WTC11 (cell line): ENCODE data around the gene ENAH. TPM values are rescaled to one million over a fixed set of nuclear protein-coding genes. Genes with fewer than 3 reads are reported as not detected.

Experiments used
- ATAC-seq: fragments of 200-7000 bp; cut with Tn5 transposase; 2 replicates; pipeline ENCODE4 v1.10.0; 2021; ENCODE audit warnings: mild to moderate bottlenecking, moderate library complexity
- CTCF ChIA-PET: fragments of 300-600 bp; sonication (Branson Sonifier 250); formaldehyde crosslinking; loops from one replicate; lab custom pipeline; 2021; ENCODE audit warnings: antibody characterized with exemption; lab: Charles Lee
- POLR2A ChIA-PET: fragments of 350-600 bp; sonication (Branson Sonifier 250); formaldehyde crosslinking; loops from one replicate; lab custom pipeline; 2021; ENCODE audit warnings: antibody characterized with exemption; lab: Charles Lee
- DNase-seq: peaks from one replicate; pipeline ENCODE4 v3.0.0; 2021; ENCODE audit warnings: low spot score
- H3K27ac Mint-ChIP-seq: 2 replicates; pipeline ENCODE4 v1.8.0; 2021; ENCODE audit warnings: mixed read lengths
- H3K27me3 Mint-ChIP-seq: 2 replicates; pipeline ENCODE4 v1.8.0; 2021; ENCODE audit warnings: low read depth, mild to moderate bottlenecking, moderate library complexity, mixed read lengths
- H3K36me3 Mint-ChIP-seq: 2 replicates; pipeline ENCODE4 v1.8.0; 2021; ENCODE audit warnings: mixed read lengths
- H3K4me1 Mint-ChIP-seq: 2 replicates; pipeline ENCODE4 v1.8.0; 2022; ENCODE audit warnings: mixed read lengths
- H3K4me3 Mint-ChIP-seq: 2 replicates; pipeline ENCODE4 v1.8.0; 2021; ENCODE audit warnings: mild to moderate bottlenecking, moderate library complexity, mixed read lengths
- H3K9me3 Mint-ChIP-seq: 2 replicates; pipeline ENCODE4 v1.8.0; 2021; ENCODE audit warnings: mixed read lengths
- CBFB ChIP-seq: sonication (generic); formaldehyde crosslinking; IDR thresholded peaks from 2 replicates; pipeline ENCODE4 v1.8.1; 2022; ENCODE audit warnings: mild to moderate bottlenecking, low read depth, missing genetic modification reagents
- GTF2I ChIP-seq: fragments of 250-450 bp; sonication (Bioruptor Pico); conservative IDR thresholded peaks from 2 replicates; pipeline ENCODE4 v1.4.0; 2021; ENCODE audit warnings: mild to moderate bottlenecking
- JUN ChIP-seq: sonication (generic); formaldehyde crosslinking; IDR thresholded peaks from 2 replicates; pipeline ENCODE4 v1.8.0; 2023; ENCODE audit warnings: mild to moderate bottlenecking, missing genetic modification reagents
- KAT7 ChIP-seq: sonication (generic); formaldehyde crosslinking; IDR thresholded peaks from 2 replicates; pipeline ENCODE4 v1.8.1; 2023; ENCODE audit warnings: missing genetic modification reagents, mild to moderate bottlenecking, borderline replicate concordance
- NFATC4 ChIP-seq: fragments of 250-450 bp; sonication (Bioruptor Pico); IDR thresholded peaks from 2 replicates; pipeline ENCODE4 v1.9.0; 2021; ENCODE audit warnings: mild to moderate bottlenecking
- NFE2L1 ChIP-seq: sonication (generic); formaldehyde crosslinking; IDR thresholded peaks from 2 replicates; pipeline ENCODE4 v1.8.1; 2023; ENCODE audit warnings: missing genetic modification reagents
- RELA ChIP-seq: sonication (generic); formaldehyde crosslinking; IDR thresholded peaks from 2 replicates; pipeline ENCODE4 v1.8.1; 2022; ENCODE audit warnings: missing genetic modification reagents, mild to moderate bottlenecking, borderline replicate concordance
- TEAD1 ChIP-seq: sonication (generic); formaldehyde crosslinking; IDR thresholded peaks from 2 replicates; pipeline ENCODE4 v1.8.0; 2022; ENCODE audit warnings: mild to moderate bottlenecking, missing genetic modification reagents
- TP53 ChIP-seq: sonication (generic); formaldehyde crosslinking; IDR thresholded peaks from 2 replicates; pipeline ENCODE4 v1.8.1; 2023; ENCODE audit warnings: mild to moderate bottlenecking, missing genetic modification reagents
- ZBTB21 ChIP-seq: sonication (generic); formaldehyde crosslinking; IDR thresholded peaks from 2 replicates; pipeline ENCODE4 v1.8.1; 2023; ENCODE audit warnings: mild to moderate bottlenecking, missing genetic modification reagents, borderline replicate concordance
- ZNF219 ChIP-seq: sonication (generic); formaldehyde crosslinking; IDR thresholded peaks from 2 replicates; pipeline ENCODE4 v1.8.0; 2023; ENCODE audit warnings: missing genetic modification reagents, mild to moderate bottlenecking, borderline replicate concordance
- ZNF263 ChIP-seq: sonication (generic); formaldehyde crosslinking; IDR thresholded peaks from 2 replicates; pipeline ENCODE4 v1.8.1; 2022; ENCODE audit warnings: low read depth, mild to moderate bottlenecking, moderate library complexity, missing genetic modification reagents
- ZNF317 ChIP-seq: sonication (generic); formaldehyde crosslinking; IDR thresholded peaks from 2 replicates; pipeline ENCODE4 v1.8.1; 2023; ENCODE audit warnings: low read depth, mild to moderate bottlenecking, moderate library complexity, missing genetic modification reagents, borderline replicate concordance
- total RNA-seq: library from RNA; stranded (reverse); gene quantifications from 3 replicates; pipeline ENCODE4 v1.2.3, GENCODE V29; 2021
- TF ChIP-seq, protein P1 (sequence below): fragments of 250-450 bp; sonication (Bioruptor Pico); IDR thresholded peaks from 2 replicates; pipeline ENCODE4 v2.1.2; 2022; ENCODE audit warnings: mild to moderate bottlenecking, moderate library complexity
- TF ChIP-seq, protein P2 (sequence below): sonication (generic); formaldehyde crosslinking; IDR thresholded peaks from 2 replicates; pipeline ENCODE4 v1.8.0; 2023; ENCODE audit warnings: missing genetic modification reagents
- TF ChIP-seq, protein P3 (sequence below): sonication (generic); formaldehyde crosslinking; IDR thresholded peaks from 2 replicates; pipeline ENCODE4 v1.8.0; 2022; ENCODE audit warnings: mild to moderate bottlenecking, missing genetic modification reagents
- TF ChIP-seq, protein P4 (sequence below): fragments of 250-450 bp; sonication (Bioruptor Pico); conservative IDR thresholded peaks from 2 replicates; pipeline ENCODE4 v1.9.0; 2021; ENCODE audit warnings: mild to moderate bottlenecking

The ENAH gene
- total RNA-seq, 1 experiment from 2014 or later = 227 TPM

DNA sequence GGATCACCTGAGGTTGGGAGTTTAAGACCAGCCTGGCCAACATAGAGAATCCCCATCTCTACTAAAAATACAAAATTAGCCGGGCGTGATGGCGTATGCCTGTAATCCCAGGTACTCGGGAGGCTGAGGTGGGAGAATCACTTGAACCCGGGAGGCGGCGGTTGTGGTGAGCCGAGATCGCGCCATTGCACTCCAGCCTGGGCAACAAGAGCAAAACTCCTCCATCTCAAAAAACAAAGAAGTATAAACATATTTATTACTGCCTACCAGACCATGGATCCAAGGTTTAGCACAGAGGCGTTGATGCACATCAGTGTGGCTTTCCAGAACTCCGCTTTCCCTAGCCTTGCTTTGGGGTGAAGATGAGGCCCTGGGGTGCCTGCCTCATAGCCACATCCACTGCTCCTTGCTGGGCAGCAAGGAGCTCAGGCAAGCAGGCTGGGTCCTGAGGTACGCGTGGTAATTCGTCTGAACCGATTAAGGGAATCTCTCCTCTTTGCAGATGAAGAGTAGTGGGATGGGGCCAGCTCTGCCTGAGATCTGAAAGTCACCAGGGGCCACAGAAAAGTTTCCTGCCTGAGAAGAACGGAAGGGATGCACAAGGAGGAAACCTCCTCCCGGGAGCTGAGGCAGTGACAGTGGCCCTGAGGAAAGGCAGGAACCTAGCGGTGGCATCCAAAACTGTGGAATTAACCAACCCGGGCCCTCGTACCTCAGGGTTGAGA lies 172.8 kb downstream of the ENAH start:
- H3K4me1 Mint-ChIP-seq = peaks cover 16% of the 10 kb centered on the region
- no peaks in the 10 kb centered on the region for H3K36me3 Mint-ChIP-seq
- peaks cover 4% of the 10 kb centered on the region; the same call in 1 of the 2 replicates for H3K27me3 Mint-ChIP-seq
- no peak for DNase-seq
- POLR2A ChIA-PET = no interaction called here
- H3K4me3 Mint-ChIP-seq = no peak overlapping the region
- ATAC-seq = no peak
- H3K27ac Mint-ChIP-seq = no peak overlapping the region
- TF ChIP-seq ZNF263 (CRISPR knock-in tag) = no peak
- CTCF ChIA-PET = interaction anchor here (0.6 to 8.2 kb wide), 44 partner anchors 9 to 572 kb away, joined by 3 to 73 read pairs (median 4); partner anchors contain the start of genes EPHX1, LEFTY1, PYCR2 and SRP9
- no peaks in the 10 kb centered on the region for H3K9me3 Mint-ChIP-seq

DNA sequence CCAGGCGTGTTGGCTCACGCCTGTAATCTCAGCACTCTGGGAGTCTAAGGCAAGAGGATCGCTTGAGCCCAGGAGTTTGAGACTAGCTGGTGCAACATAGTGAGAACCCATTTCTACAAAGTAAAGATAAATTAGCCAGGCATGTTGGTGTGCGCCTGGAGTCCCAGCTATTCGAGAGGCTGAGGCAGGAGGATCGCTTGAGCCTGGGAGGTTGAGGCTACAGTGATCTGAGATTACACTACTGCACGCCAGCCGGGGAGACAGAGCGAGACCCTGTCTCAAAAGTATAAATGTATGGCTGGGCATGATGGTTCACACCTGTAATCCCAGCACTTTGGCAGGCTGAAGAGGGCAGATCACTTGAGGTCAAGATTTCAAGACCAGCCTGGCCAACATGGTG lies 173.6 kb downstream of the ENAH start:
- Mint-ChIP-seq H3K9me3 (no peaks in the 10 kb centered on the region), H3K36me3 (no peaks in the 10 kb centered on the region), H3K27me3 (peaks cover 4% of the 10 kb centered on the region), H3K4me1 (peaks cover 20% of the 10 kb centered on the region), H3K27ac (no peak overlapping the region), H3K4me3 (no peak overlapping the region)
- TF ChIP-seq, protein P1, sequence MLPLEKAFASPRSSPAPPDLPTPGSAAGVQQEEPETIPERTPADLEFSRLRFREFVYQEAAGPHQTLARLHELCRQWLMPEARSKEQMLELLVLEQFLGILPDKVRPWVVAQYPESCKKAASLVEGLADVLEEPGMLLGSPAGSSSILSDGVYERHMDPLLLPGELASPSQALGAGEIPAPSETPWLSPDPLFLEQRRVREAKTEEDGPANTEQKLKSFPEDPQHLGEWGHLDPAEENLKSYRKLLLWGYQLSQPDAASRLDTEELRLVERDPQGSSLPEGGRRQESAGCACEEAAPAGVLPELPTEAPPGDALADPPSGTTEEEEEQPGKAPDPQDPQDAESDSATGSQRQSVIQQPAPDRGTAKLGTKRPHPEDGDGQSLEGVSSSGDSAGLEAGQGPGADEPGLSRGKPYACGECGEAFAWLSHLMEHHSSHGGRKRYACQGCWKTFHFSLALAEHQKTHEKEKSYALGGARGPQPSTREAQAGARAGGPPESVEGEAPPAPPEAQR (CRISPR knock-in tag) = no peak
- TF ChIP-seq NFATC4 (no peak), JUN (no peak), CBFB (CRISPR knock-in tag) (no peak), TP53 (CRISPR knock-in tag) (no peak), NFE2L1 (CRISPR knock-in tag) (no peak), RELA (CRISPR knock-in tag) (no peak), ZBTB21 (CRISPR knock-in tag) (no peak), KAT7 (CRISPR knock-in tag) (no peak)
- TF ChIP-seq, protein P2, sequence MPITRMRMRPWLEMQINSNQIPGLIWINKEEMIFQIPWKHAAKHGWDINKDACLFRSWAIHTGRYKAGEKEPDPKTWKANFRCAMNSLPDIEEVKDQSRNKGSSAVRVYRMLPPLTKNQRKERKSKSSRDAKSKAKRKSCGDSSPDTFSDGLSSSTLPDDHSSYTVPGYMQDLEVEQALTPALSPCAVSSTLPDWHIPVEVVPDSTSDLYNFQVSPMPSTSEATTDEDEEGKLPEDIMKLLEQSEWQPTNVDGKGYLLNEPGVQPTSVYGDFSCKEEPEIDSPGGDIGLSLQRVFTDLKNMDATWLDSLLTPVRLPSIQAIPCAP = no peak
- TF ChIP-seq, protein P3, sequence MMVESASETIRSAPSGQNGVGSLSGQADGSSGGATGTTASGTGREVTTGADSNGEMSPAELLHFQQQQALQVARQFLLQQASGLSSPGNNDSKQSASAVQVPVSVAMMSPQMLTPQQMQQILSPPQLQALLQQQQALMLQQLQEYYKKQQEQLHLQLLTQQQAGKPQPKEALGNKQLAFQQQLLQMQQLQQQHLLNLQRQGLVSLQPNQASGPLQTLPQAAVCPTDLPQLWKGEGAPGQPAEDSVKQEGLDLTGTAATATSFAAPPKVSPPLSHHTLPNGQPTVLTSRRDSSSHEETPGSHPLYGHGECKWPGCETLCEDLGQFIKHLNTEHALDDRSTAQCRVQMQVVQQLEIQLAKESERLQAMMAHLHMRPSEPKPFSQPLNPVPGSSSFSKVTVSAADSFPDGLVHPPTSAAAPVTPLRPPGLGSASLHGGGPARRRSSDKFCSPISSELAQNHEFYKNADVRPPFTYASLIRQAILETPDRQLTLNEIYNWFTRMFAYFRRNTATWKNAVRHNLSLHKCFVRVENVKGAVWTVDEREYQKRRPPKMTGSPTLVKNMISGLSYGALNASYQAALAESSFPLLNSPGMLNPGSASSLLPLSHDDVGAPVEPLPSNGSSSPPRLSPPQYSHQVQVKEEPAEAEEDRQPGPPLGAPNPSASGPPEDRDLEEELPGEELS = no peak
- ATAC-seq (no peak), DNase-seq (no peak)
- ChIA-PET CTCF (interaction anchor here (0.7 to 5.1 kb wide), 4 partner anchors 118 to 508 kb away, joined by 3 to 17 read pairs (median 4); no protein-coding TSS in a partner anchor), POLR2A (interaction anchor here (0.7 kb wide), 1 partner anchor 169 kb away, joined by 4 read pairs; no protein-coding TSS in a partner anchor)

DNA sequence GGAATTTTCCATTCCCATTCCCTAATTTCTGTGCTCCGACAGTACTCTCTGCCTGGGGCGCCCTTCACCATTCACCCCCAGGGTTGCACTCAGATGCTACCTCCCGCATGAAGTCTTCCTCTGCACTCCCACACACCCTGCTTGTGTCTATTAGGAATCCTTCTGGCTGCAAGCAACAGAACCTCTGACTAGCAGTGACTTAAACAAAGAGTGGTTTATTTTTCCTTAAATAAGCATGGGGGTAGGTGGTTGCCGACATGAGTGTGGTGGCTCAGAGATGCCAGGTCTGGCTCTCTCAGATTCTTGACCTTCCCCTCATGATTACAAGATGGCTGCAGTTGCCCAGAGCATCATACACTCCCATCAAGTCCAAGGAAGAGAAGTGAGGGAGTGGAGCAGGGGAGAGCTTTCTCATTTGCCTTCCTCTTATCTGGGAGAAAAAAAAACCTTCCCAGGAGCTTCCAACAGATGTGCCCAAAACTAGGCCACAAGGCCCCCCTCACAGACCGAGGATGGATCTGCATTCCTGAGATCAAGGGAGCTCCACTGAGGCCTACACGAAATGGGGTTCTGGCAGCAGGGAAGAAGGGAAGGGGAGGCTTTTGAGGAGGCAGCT lies 175.5 kb downstream of the ENAH start:
- CTCF ChIA-PET = interaction anchor here (0.9 to 1.6 kb wide), 2 partner anchors 295 to 434 kb away, joined by 3 to 5 read pairs; no protein-coding TSS in a partner anchor
- Mint-ChIP-seq H3K36me3 (no peaks in the 10 kb centered on the region), H3K4me1 (peaks cover 19% of the 10 kb centered on the region), H3K27me3 (peaks cover 4% of the 10 kb centered on the region), H3K9me3 (no peaks in the 10 kb centered on the region)
- no peak for DNase-seq
- ATAC-seq = no peak
- TF ChIP-seq GTF2I (CRISPR knock-in tag) (no peak), NFATC4 (no peak), ZNF317 (CRISPR knock-in tag) (no peak), ZNF219 (CRISPR knock-in tag) (no peak), TEAD1 (CRISPR knock-in tag) (no peak)
- TF ChIP-seq, protein P4, sequence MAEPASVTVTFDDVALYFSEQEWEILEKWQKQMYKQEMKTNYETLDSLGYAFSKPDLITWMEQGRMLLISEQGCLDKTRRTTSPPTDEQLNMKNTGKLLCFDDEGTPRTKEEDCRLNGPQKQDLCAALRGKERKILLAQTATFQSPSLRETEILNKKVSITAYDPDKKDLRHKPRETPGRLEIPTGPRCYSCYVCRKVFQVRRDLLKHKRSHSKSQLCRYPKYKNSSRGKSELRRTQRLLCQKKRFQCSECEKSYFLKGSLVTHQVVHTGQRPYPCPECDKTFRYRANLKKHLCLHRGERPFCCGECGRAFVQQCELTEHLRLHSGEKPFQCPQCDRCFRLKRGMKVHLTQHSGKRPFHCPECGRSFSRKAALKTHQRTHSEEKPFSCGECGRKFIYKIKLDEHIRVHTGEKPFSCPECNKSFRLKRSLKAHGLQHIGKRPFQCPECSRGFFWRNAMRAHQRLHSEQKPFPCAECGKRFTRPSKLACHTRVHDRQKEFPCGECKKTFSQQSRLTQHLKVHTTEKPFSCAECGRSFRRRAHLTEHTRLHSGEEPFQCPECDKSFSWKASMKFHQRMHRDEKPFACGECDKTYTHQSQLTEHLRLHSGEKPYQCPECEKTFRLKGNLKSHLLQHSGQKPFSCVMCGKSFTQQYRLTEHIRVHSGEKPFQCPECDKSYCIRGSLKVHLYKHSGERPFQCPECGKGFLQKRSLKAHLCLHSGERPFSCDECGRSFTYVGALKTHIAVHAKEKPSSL (CRISPR knock-in tag) = no peak
- TF ChIP-seq, all 79 proteins: peak for 0
- POLR2A ChIA-PET = no interaction called here
- Mint-ChIP-seq H3K27ac (no peak overlapping the region), H3K4me3 (no peak overlapping the region)
